ENCODE measurements around the gene FREM2. TPM values are rescaled to one million over a fixed set of nuclear protein-coding genes. Genes with fewer than 3 reads are reported as not detected.

Gene FREM2
- total RNA-seq, 1 donor from 2014 or later, result 2.8 TPM

- no peaks in the 10 kb centered on the region for H3K36me3 Mint-ChIP-seq (ENCODE audit: low read depth, unreplicated experiment)
- no peak overlapping the region for H3K27ac ChIP-seq (ENCODE audit: low read depth, low read length)
- no peaks in the 10 kb centered on the region for H3K9me3 ChIP-seq (ENCODE audit: insufficient read depth, low read depth, low read length)
- H3K4me1 Mint-ChIP-seq (ENCODE audit: low read depth, unreplicated experiment), result no peaks in the 10 kb centered on the region
- H3K36me3 ChIP-seq (ENCODE audit: insufficient read depth, low read length), result no peaks in the 10 kb centered on the region
- no peak overlapping the region for H3K9ac ChIP-seq (ENCODE audit: low read length)
- TF ChIP-seq CTCF (IDR thresholded peaks at IDR 0.05; ENCODE audit: insufficient read depth, low read depth, low read length), result no peak
- no peak for TF ChIP-seq EZH2 (IDR thresholded peaks at IDR 0.05; ENCODE audit: insufficient read depth, low read length)
- DNase-seq (ENCODE audit: low read depth), result no peak
- no peak overlapping the region for H3K4me3 Mint-ChIP-seq (ENCODE audit: unreplicated experiment)
- no peak overlapping the region for H3K4me3 ChIP-seq (ENCODE audit: insufficient read depth, low read depth, low read length)
- H4K20me1 ChIP-seq (ENCODE audit: insufficient read depth, low read length), result no peaks in the 10 kb centered on the region
- no peak overlapping the region for H3K27ac Mint-ChIP-seq (ENCODE audit: unreplicated experiment)
- no peak overlapping the region for H2AFZ ChIP-seq (ENCODE audit: low read depth, low read length)
- no peaks in the 10 kb centered on the region for H3K4me1 ChIP-seq (ENCODE audit: insufficient read depth, low read length)
- no peaks in the 10 kb centered on the region for H3K27me3 Mint-ChIP-seq (ENCODE audit: low read depth, unreplicated experiment)
- no peaks in the 10 kb centered on the region for H3K27me3 ChIP-seq (ENCODE audit: insufficient read depth, low read length)
- H3K79me2 ChIP-seq (ENCODE audit: insufficient read depth, low read length), result no peaks in the 10 kb centered on the region
- FAIRE-seq, result no peak
- no peaks in the 10 kb centered on the region for H3K9me3 Mint-ChIP-seq (ENCODE audit: unreplicated experiment)
- H3K4me2 ChIP-seq (ENCODE audit: low read length), result no peak overlapping the region
Measured at GRCh38 chr13:38777347-38778119, 90.7 kb downstream of the FREM2 start.

- no peaks in the 10 kb centered on the region for H3K4me1 ChIP-seq (ENCODE audit: insufficient read depth, low read length)
- H2AFZ ChIP-seq (ENCODE audit: low read depth, low read length), result no peak overlapping the region
- H3K4me3 ChIP-seq (ENCODE audit: insufficient read depth, low read depth, low read length), result no peak overlapping the region
- Mint-ChIP-seq H3K4me1 (ENCODE audit: low read depth, unreplicated experiment) (no peaks in the 10 kb centered on the region), H3K36me3 (ENCODE audit: low read depth, unreplicated experiment) (no peaks in the 10 kb centered on the region), H3K9me3 (ENCODE audit: unreplicated experiment) (no peaks in the 10 kb centered on the region), H3K27ac (ENCODE audit: unreplicated experiment) (no peak overlapping the region), H3K4me3 (ENCODE audit: unreplicated experiment) (no peak overlapping the region), H3K27me3 (ENCODE audit: low read depth, unreplicated experiment) (no peaks in the 10 kb centered on the region)
- DNase-seq (ENCODE audit: low read depth) (no peak), FAIRE-seq (no peak)
- H3K9me3 ChIP-seq (ENCODE audit: insufficient read depth, low read depth, low read length), result no peaks in the 10 kb centered on the region
- TF ChIP-seq EZH2 (IDR thresholded peaks at IDR 0.05; ENCODE audit: insufficient read depth, low read length) (no peak), CTCF (IDR thresholded peaks at IDR 0.05; ENCODE audit: insufficient read depth, low read depth, low read length) (no peak)
- no peak overlapping the region for H3K9ac ChIP-seq (ENCODE audit: low read length)
- H3K27me3 ChIP-seq (ENCODE audit: insufficient read depth, low read length), result no peaks in the 10 kb centered on the region
- no peaks in the 10 kb centered on the region for H4K20me1 ChIP-seq (ENCODE audit: insufficient read depth, low read length)
- no peaks in the 10 kb centered on the region for H3K79me2 ChIP-seq (ENCODE audit: insufficient read depth, low read length)
- no peak overlapping the region for H3K27ac ChIP-seq (ENCODE audit: low read depth, low read length)
- H3K36me3 ChIP-seq (ENCODE audit: insufficient read depth, low read length), result no peaks in the 10 kb centered on the region
- no peak overlapping the region for H3K4me2 ChIP-seq (ENCODE audit: low read length)
Measured at GRCh38 chr13:38781539-38781938, 94.7 kb downstream of the FREM2 start.

Measured in astrocyte (in vitro differentiated cells and primary cell).